ENCODE data around the gene SEMG1.

GRCh38 chr20:45226287-45226686, 19.5 kb downstream of the SEMG1 start:
- TF ChIP-seq CTCF (optimal IDR thresholded peaks at IDR 0.05 in 1 of 3, IDR thresholded peaks at IDR 0.05 in 1 of 3, conservative IDR thresholded peaks at IDR 0.05 in 1 of 3; ENCODE audit: extremely low read depth in 1 of 3, insufficient read depth in 2 of 3, low read length in 3 of 3) (no peak), EZH2 (IDR thresholded peaks at IDR 0.05; ENCODE audit: low read length) (no peak)
